PC-9 (cell line): ENCODE results near the gene SLC26A3.

ENCODE experiments used
- EZH2 ChIP-seq: fragments of 200-600 bp; sonication (generic); IDR thresholded peaks from 2 replicates; pipeline ENCODE4 v1.8.0; 2017; ENCODE audit warnings: antibody characterized with exemption, low read depth
- TF ChIP-seq, protein P1 (sequence below): fragments of 200-600 bp; sonication (generic); conservative IDR thresholded peaks from 2 replicates; pipeline ENCODE4 v1.6.1; 2017; ENCODE audit warnings: mixed run types, antibody characterized with exemption, mild to moderate bottlenecking, moderate library complexity

DNA sequence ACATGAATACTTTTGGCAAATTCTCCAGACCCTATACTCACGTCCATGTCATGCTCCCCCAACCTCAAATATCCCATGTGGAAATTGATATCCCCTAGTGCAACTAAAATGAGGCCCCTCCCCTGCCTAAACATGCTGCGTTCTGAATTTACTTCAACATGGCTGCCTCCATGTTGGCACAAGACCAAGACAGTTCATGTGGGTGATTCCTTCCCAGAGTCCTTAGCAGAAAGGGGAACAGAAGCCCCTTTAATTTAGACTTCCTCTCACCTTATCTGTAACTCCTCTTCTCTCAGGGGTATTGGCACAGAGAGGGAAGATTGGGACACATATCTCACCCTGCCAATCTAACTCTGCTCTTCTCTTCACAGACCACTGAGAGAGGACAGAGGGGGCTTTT is 24.5 kb upstream of the SLC26A3 start:
- TF ChIP-seq, protein P1, sequence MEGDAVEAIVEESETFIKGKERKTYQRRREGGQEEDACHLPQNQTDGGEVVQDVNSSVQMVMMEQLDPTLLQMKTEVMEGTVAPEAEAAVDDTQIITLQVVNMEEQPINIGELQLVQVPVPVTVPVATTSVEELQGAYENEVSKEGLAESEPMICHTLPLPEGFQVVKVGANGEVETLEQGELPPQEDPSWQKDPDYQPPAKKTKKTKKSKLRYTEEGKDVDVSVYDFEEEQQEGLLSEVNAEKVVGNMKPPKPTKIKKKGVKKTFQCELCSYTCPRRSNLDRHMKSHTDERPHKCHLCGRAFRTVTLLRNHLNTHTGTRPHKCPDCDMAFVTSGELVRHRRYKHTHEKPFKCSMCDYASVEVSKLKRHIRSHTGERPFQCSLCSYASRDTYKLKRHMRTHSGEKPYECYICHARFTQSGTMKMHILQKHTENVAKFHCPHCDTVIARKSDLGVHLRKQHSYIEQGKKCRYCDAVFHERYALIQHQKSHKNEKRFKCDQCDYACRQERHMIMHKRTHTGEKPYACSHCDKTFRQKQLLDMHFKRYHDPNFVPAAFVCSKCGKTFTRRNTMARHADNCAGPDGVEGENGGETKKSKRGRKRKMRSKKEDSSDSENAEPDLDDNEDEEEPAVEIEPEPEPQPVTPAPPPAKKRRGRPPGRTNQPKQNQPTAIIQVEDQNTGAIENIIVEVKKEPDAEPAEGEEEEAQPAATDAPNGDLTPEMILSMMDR: no peak
- no peak for TF ChIP-seq EZH2
